ENCODE results near the gene CLSTN3.

The CLSTN3 gene

DNA sequence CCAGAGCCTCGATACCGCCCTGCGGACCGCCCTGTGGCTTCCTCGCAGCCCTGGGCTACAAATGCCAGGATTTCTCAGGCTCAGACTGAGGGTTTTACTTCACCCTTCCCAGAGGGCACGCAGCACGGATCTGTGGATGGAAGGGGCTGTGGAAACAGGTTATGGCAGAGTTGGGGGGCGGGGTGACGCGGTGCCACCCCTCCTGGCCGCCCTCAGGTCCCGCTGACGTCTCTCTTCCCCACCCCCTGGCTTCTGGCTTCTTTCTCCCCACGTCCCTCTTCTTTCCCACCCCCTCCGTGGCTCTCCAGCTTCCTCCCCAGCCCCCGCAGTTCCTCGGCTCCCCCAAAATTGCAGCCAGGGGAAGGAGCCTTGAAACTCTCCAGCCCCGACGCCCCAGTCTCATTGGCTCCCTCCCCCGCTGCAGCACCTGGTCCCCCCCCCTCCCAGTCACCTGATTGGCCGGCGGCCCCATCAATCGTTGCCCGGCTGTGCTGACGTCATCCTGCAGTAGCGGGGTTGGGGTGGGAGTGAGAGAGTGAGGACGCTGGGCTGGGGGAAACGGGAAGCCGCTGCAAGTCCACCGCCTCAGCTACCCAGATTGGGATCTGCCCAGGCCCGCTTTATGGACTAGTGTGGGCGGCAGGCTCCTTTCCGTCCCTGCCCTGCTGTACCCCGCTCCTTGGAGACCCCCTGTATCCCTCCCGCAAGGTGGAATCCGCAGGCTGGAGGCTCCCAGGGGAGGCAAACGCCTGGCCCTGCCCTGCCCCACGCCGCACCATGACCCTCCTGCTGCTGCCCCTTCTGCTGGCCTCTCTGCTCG, at the start of gene CLSTN3:
CLSTN3 (plus strand) TSS at position 500 of the 820 bp plus-strand sequence; CDS start at position 778, 278 bp downstream.
- DNase-seq (ENCODE audit: low spot score) = no peak

- DNase-seq (ENCODE audit: low spot score) = no peak
These were observed 49.1 kb upstream of the CLSTN3 start for GRCh38 chr12:7081037-7081436.

DNA sequence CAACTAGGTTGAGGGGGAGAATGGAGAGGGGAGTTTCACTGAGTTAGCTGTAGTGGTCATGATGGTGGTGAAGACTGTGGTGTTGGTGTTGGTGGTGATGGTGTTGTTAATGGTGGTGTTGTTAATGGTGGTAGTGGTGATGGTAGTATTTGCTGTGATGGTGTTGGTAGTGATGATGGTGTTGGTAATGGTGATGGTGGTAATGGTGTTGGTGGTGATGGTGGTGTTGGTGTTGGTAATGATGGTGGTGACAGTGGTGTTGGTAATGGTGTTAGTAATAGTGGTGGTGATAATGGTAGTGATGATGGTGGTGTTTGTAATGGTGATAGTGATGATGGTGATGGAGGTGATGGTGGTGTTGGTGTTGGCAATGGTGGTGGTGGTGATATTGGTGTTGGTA, 47.0 kb upstream of the CLSTN3 start:
- no peak for DNase-seq (ENCODE audit: low spot score)

GRCh38 chr12:7089196-7089871, 40.8 kb upstream of the CLSTN3 start:
- no peak for DNase-seq (ENCODE audit: low spot score)

- no peak for DNase-seq (ENCODE audit: low spot score)
These were observed 39.8 kb upstream of the CLSTN3 start for GRCh38 chr12:7090222-7090998.

DNA sequence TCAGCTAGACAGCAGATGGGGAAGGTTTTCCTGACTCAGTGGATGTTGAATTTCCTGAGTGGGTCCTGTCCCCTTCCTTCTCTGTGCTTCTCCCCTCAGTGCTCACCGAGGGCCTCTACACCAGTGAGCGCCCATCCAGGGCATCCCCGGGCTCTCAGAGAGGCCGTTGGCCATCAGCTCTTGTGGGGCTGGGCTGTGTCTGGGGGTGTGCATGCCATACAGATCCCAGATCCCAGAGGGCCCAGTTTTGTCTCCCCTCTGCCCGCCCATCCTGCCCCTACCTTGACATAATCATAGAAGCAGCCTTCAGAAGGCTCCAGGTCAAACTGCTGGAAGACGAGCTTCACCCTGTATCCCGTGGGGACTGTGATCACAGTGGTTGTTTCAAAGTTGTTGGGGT, 39.0 kb upstream of the CLSTN3 start:
- DNase-seq (ENCODE audit: low spot score) = no peak

DNA sequence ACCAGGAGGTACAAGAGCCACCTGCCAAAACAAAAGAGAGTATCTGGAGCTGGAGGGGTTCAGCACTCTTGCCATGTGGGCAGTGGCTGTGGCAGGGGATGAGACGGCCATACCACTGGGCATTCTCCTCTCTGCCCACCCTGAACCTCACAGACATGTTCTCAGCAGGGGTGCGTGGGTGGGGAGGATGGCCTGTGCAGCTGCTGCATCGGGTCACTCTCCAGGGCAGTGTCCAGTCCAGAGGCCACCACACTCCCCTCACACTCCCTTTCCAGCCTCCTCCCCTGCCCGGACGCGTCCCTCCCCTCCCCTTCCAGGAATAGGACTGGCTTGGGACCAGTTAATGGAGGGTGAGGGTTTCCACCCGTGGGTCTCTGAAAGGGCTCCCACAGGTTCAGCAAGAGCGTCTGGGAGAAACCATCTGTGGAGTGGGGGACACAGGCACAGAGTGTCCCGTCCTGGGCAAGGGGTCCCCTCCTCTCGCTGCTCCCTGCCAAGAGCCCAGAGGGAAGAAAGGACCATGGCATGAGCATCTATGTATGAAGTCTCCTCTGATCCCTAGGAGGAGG, 38.4 kb upstream of the CLSTN3 start:
- DNase-seq (ENCODE audit: low spot score) = no peak

- DNase-seq (ENCODE audit: low spot score) = peak; percentile 71
These were observed 37.8 kb upstream of the CLSTN3 start, which contains the start of gene C1R for GRCh38 chr12:7092229-7092985. TSS of gene C1R (minus strand) at chr12:7092445. CDS start at chr12:7092388, 57 bp downstream.

- DNase-seq (ENCODE audit: low spot score) = no peak
These were observed 37.1 kb upstream of the CLSTN3 start for GRCh38 chr12:7092986-7093460.

DNA sequence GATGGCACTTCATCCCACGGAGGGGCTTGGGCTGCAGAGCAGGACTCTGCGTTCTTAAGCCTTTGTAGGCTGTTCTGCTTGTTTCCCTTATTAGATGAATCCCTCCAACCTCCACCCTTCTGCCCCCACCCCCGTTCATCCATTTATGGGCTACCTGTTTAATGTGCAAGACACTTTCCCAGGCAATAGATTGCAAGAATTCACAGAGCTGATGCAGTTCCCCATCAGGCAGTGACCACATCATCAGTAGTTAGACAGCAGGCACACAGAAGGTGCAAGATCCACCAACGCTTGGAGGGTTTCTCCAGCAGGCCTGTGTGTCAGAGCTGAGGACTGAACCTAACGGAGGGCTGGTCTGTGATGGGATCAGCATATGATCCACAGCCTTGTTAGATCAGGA, 36.7 kb upstream of the CLSTN3 start:
- no peak for DNase-seq (ENCODE audit: low spot score)

GRCh38 chr12:7093892-7094291, 36.3 kb upstream of the CLSTN3 start:
- no peak for DNase-seq (ENCODE audit: low spot score)

- no peak for DNase-seq (ENCODE audit: low spot score)
These were observed 33.9 kb upstream of the CLSTN3 start for GRCh38 chr12:7096006-7096932.

- no peak for DNase-seq (ENCODE audit: low spot score)
These were observed 33.2 kb upstream of the CLSTN3 start for GRCh38 chr12:7096979-7097378.

GRCh38 chr12:7099290-7099996, 30.7 kb upstream of the CLSTN3 start:
- DNase-seq (ENCODE audit: low spot score) = no peak

GRCh38 chr12:7100239-7100638, 29.9 kb upstream of the CLSTN3 start:
- DNase-seq (ENCODE audit: low spot score) = no peak

- no peak for DNase-seq (ENCODE audit: low spot score)
These were observed 29.0 kb upstream of the CLSTN3 start for GRCh38 chr12:7101047-7101693.

DNA sequence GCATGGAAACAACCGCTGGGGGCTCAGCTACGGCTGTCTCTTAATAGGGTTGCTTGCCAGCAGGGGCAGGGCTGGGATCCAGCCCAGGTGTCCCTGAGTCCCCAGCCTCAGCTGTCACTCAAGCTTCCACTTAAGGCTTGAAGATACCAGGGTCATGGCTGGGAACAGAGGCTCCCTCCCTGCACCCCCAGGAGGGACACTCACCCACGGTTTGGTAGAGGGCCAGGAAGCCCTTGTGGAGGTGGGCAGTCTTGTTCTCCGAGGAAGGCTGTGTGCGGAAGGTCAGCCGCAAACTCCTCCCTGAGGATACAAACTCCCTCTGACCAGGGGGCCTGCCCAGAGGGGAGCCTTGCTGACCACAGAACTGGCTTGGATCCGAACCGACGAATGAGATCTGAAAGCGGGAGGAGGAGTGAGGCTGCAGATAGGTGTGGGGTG, 28.5 kb upstream of the CLSTN3 start:
- no peak for DNase-seq (ENCODE audit: low spot score)

DNA sequence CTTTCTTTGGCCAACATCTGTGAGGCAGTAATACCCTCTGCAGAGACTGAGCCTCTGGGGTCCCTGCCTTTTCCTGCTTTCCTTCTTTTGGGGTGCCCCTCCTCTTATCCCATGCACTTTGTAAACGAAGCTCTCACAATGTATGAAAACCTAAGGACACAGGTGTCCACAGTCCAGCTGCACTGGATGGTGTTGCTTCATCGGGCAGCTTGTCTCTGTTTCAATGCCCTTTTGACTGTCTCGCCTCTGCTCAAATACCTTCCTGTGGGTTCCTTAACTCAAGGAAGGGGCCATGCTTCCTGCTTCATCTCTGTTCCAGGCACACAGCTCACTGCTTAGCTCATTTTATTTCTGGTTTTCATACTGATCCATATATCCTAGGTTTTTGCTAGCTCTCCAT, 27.6 kb upstream of the CLSTN3 start:
- no peak for DNase-seq (ENCODE audit: low spot score)

All from LoVo (cell line).